B cell (primary cell): ENCODE data around the gene ATG2A. TPM values are rescaled to one million over a fixed set of nuclear protein-coding genes. Genes with fewer than 3 reads are reported as not detected.

Experiments
- ATAC-seq: fragments of 200-7000 bp; cut with Tn5 transposase; one replicate; pipeline ENCODE4 v1.10.0; 2021; ENCODE audit warnings: low read depth, mild to moderate bottlenecking, moderate number of reproducible peaks, moderate library complexity
- CTCF ChIA-PET: fragments of 350-600 bp; sonication (Branson Sonifier 250); formaldehyde crosslinking; loops from one replicate; lab custom pipeline; 2021; ENCODE audit warnings: antibody characterized with exemption, inconsistent platforms; lab: Charles Lee
- POLR2A ChIA-PET: fragments of 350-600 bp; sonication (Branson Sonifier 250); formaldehyde crosslinking; loops from one replicate; lab custom pipeline; 2021; ENCODE audit warnings: antibody characterized with exemption; lab: Charles Lee
- DNase-seq: peaks from one replicate; pipeline ENCODE4 v3.0.0; 2013
- H2AFZ ChIP-seq: 2 replicates; pipeline ENCODE4 v1.6.1; 2012; ENCODE audit warnings: mild to moderate bottlenecking, low read depth, low read length; ENCODE audit not compliant: insufficient read depth, poor library complexity, severe bottlenecking
- H3K27ac ChIP-seq, 2 donors: 1 replicate in 1 of 2; 2 replicates in 1 of 2; pipeline ENCODE4 v1.5.1; 2012 to 2013; ENCODE audit warnings: low read length in 2 of 2, mild to moderate bottlenecking in 2 of 2, moderate library complexity in 1 of 2
- H3K27me3 ChIP-seq, 4 experiments: fragments of 200-600 bp in 1 of 4; sonication (generic) in 1 of 4; replicated peaks in 1 of 4; 1 replicate in 2 of 4; 2 replicates in 2 of 4; pipeline versions ENCODE4 v1.6.1 to v1.7.0; 2013 to 2016; ENCODE audit warnings: low read length in 3 of 4, mild to moderate bottlenecking in 2 of 4, mixed read lengths in 1 of 4, moderate library complexity in 1 of 4; ENCODE audit not compliant: insufficient read depth in 4 of 4, control insufficient read depth in 3 of 4; ENCODE audit errors: control extremely low read depth in 1 of 4
- H3K36me3 ChIP-seq, 2 experiments: replicated peaks in 1 of 2; 1 replicate in 1 of 2; 2 replicates in 1 of 2; pipeline versions ENCODE4 v1.6.1 to v1.7.1; 2013; ENCODE audit warnings: low read length in 1 of 2; ENCODE audit not compliant: insufficient read depth in 2 of 2, control insufficient read depth in 1 of 2; ENCODE audit errors: control extremely low read depth in 1 of 2, extremely low read depth in 1 of 2
- H3K4me1 ChIP-seq, 2 donors: fragments of 200-600 bp in 1 of 2; sonication (generic) in 1 of 2; 1 replicate in 1 of 2; 2 replicates in 1 of 2; pipeline versions ENCODE4 v1.5.1 to v1.6.1; 2013 to 2017; ENCODE audit warnings: low read length in 2 of 2; ENCODE audit not compliant: control insufficient read depth in 2 of 2, insufficient read depth in 2 of 2
- H3K4me2 ChIP-seq: replicated peaks from 2 replicates; pipeline ENCODE3; 2012; ENCODE audit warnings: mild to moderate bottlenecking, low read depth, low read length; ENCODE audit not compliant: poor library complexity, severe bottlenecking
- H3K4me3 ChIP-seq, 5 experiments: fragments of 200-600 bp in 1 of 5; sonication (generic) in 1 of 5; 1 replicate in 3 of 5; 2 replicates in 2 of 5; pipeline versions ENCODE4 v1.5.1 to v1.7.0; 2011 to 2016; ENCODE audit warnings: low read length in 4 of 5, mild to moderate bottlenecking in 4 of 5, low read depth in 2 of 5, control low read depth in 1 of 5, moderate library complexity in 1 of 5; ENCODE audit not compliant: insufficient read depth in 1 of 5; ENCODE audit errors: control extremely low read depth in 1 of 5, extremely low read depth in 1 of 5
- H3K79me2 ChIP-seq: fragments of 200-600 bp; sonication (generic); one replicate; pipeline ENCODE4 v1.6.0; 2016; ENCODE audit warnings: low read length; ENCODE audit not compliant: control insufficient read depth, insufficient read depth
- H3K9ac ChIP-seq: fragments of 200-600 bp; sonication (generic); 2 replicates; pipeline ENCODE4 v1.6.1; 2017; ENCODE audit warnings: mild to moderate bottlenecking, low read length, moderate library complexity
- H3K9me3 ChIP-seq, 3 donors: one replicate each; pipeline versions ENCODE4 v1.6.1 to v1.7.1; 2013; ENCODE audit warnings: low read length in 2 of 3; ENCODE audit not compliant: control insufficient read depth in 2 of 3, insufficient read depth in 1 of 3; ENCODE audit errors: control extremely low read depth in 1 of 3
- H4K20me1 ChIP-seq: 2 replicates; pipeline ENCODE4 v1.6.0; 2012; ENCODE audit warnings: mild to moderate bottlenecking, low read length; ENCODE audit not compliant: insufficient read depth, control insufficient read depth, poor library complexity, severe bottlenecking
- H3K27ac Mint-ChIP-seq: one replicate; pipeline ENCODE4 v1.8.0; 2021; ENCODE audit warnings: mixed read lengths
- H3K27me3 Mint-ChIP-seq: one replicate; pipeline ENCODE4 v1.8.0; 2021; ENCODE audit warnings: mixed read lengths
- H3K4me1 Mint-ChIP-seq: one replicate; pipeline ENCODE4 v1.8.0; 2021; ENCODE audit warnings: mixed read lengths
- H3K4me3 Mint-ChIP-seq: one replicate; pipeline ENCODE4 v1.8.0; 2021; ENCODE audit warnings: mixed read lengths
- H3K9me3 Mint-ChIP-seq: one replicate; pipeline ENCODE4 v1.8.0; 2022; ENCODE audit warnings: mixed read lengths; ENCODE audit not compliant: insufficient read depth
- EZH2 ChIP-seq: IDR thresholded peaks from 2 replicates; pipeline ENCODE4 v1.6.1; 2012; ENCODE audit warnings: borderline replicate concordance, low read depth, mild to moderate bottlenecking, moderate library complexity, low read length; ENCODE audit not compliant: insufficient read depth, poor library complexity, severe bottlenecking
- whole genome bisulfite sequencing: methylation state at CpG from one replicate; pipeline ENCODE4 v1.1.5; 2013; ENCODE audit warnings: missing lambda C conversion rate; ENCODE audit not compliant: insufficient coverage; 5-methylcytosine and 5-hydroxymethylcytosine counted together
- intact Hi-C: fragments of 100-400 bp; cut with micrococcal nuclease; formaldehyde crosslinking; loops from one replicate; pipeline ENCODE4 v1.10.0; 2022
- polyA plus RNA-seq: library from polyadenylated mRNA; depleted of rRNA; stranded (reverse); fragments of >200 nt; gene quantifications from 2 replicates; pipeline ENCODE4 v1.2.3, GENCODE V29; 2012
- total RNA-seq, 2 donors: library from RNA; stranded (reverse); fragments of 120-200 nt in 1 of 2; gene quantifications; 1 replicate in 1 of 2; 2 replicates in 1 of 2; pipeline versions ENCODE4 v1.2.3 to v1.2.4, GENCODE V29; 2013 to 2022
- TF ChIP-seq, protein P1 (sequence below): fragments of 200-600 bp; IDR thresholded peaks from one replicate; pipeline ENCODE4 v1.8.0; 2022; ENCODE audit warnings: antibody characterized with exemption, mild to moderate bottlenecking

Gene ATG2A
- total and polyA plus RNA-seq, 2 donors (not counting 1 experiment from before 2014, with no cell fraction given): 24.3 to 38.6 TPM

DNA sequence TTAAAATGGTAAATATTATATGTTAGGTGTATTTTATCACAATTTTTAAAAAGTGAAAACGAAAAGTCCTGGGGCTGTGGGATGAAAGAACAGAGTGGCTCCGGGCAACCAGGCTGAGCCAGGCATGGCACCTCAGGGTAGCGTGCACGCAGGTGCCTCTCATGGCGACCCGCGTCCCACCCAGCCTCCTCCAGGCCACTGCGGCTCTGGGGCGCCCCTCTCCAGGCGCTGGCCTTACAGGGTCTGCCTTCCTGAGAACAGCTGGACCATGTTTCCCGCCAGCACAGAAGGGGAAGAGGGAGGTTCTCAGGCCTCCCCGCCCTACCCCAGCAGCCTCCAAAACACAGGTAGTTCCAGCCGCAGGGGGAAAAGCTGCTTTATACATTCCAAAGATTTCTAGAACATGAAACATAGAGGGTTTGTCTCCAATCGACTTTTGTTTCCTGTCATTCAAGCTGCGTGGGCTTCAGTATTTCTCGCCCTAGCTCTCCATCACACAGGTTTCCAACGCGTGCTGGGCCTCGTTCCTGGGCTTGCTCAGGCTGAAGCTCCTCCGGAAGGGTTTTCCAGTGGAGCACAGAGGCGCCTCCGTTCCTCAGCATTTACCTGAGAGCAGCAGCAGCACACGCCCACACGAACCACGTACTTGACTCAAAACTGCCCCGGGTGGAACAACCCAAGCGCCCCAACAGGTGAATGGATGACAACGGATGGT is 49.1 kb downstream of the ATG2A start:
- no peak for DNase-seq
- Histone ChIP-seq H3K4me1 (peaks cover 94 to 99% of the 10 kb centered on the region in 2 donors), H3K9ac (no peak overlapping the region), H3K79me2 (peaks cover 100% of the 10 kb centered on the region), H3K9me3 (peaks cover 0 to 5% (median 0%) of the 10 kb centered on the region in 3 donors), H3K4me2 (peak overlapping the region; percentile 60), H2AFZ (no peak overlapping the region), H3K27me3 (no peaks in the 10 kb centered on the region), H3K36me3 (peaks cover 0 to 64% of the 10 kb centered on the region in 2 experiments), H3K27ac (peak overlapping the region in 1 of 2 donors; percentile 37), H4K20me1 (peaks cover 74% of the 10 kb centered on the region), H3K4me3 (no peak overlapping the region)
- Mint-ChIP-seq H3K4me1 (peaks cover 94% of the 10 kb centered on the region), H3K27ac (peak overlapping the region; percentile 66), H3K9me3 (no peaks in the 10 kb centered on the region), H3K4me3 (no peak overlapping the region), H3K27me3 (no peaks in the 10 kb centered on the region)
- 76% methylated on average over 21 of the region's 28 CpGs for WGBS
- intact Hi-C loops: no loop called here
- POLR2A ChIA-PET: interaction anchor here (0.7 to 10.5 kb wide), 5 partner anchors 9 to 627 kb away, joined by 3 to 150 read pairs (median 6); partner anchors contain the start of genes EHD1 and FKBP2
- TF ChIP-seq, protein P1, sequence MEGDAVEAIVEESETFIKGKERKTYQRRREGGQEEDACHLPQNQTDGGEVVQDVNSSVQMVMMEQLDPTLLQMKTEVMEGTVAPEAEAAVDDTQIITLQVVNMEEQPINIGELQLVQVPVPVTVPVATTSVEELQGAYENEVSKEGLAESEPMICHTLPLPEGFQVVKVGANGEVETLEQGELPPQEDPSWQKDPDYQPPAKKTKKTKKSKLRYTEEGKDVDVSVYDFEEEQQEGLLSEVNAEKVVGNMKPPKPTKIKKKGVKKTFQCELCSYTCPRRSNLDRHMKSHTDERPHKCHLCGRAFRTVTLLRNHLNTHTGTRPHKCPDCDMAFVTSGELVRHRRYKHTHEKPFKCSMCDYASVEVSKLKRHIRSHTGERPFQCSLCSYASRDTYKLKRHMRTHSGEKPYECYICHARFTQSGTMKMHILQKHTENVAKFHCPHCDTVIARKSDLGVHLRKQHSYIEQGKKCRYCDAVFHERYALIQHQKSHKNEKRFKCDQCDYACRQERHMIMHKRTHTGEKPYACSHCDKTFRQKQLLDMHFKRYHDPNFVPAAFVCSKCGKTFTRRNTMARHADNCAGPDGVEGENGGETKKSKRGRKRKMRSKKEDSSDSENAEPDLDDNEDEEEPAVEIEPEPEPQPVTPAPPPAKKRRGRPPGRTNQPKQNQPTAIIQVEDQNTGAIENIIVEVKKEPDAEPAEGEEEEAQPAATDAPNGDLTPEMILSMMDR: no peak
- TF ChIP-seq EZH2: no peak
- CTCF ChIA-PET: interaction anchor here (0.6 to 29.2 kb wide), 5 partner anchors 8 to 1078 kb away, joined by 3 to 1254 read pairs (median 19); partner anchors contain the start of genes CDC42BPG and EHD1
- no peak for ATAC-seq

DNA sequence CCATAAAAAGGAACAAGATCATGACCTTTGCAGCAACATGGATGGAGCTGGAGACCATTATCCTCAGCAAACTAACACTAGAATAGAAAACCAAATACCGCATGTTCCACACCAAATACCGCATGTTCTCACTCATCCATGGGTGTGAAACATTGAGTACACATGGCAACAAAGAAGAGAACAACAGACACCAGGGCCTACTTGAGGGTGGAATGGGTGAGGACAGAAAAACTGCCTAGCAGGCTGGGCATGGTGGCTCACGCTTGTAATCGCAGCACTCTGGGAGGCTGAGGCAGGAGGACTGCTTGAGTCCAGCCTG is 50.9 kb downstream of the ATG2A start:
- no peaks in the 10 kb centered on the region for H3K27me3 Mint-ChIP-seq
- peaks cover 100% of the 10 kb centered on the region for H3K79me2 ChIP-seq
- no peaks in the 10 kb centered on the region for H3K9me3 Mint-ChIP-seq
- H3K9ac ChIP-seq: peak overlapping the region; percentile 57
- intact Hi-C loops: no loop called here
- ChIA-PET POLR2A (interaction anchor here (0.7 to 10.5 kb wide), 5 partner anchors 10 to 631 kb away, joined by 3 to 150 read pairs (median 6); partner anchors contain the start of gene EHD1), CTCF (interaction anchor here (16.2 to 29.2 kb wide), 2 partner anchors 16 to 20 kb away, joined by 343 to 1254 read pairs; partner anchors contain the start of genes CDC42BPG and EHD1)
- H3K27ac ChIP-seq: peak overlapping the region; percentile 74 to 87
- peaks cover 0 to 8% (median 0%) of the 10 kb centered on the region in 3 donors for H3K9me3 ChIP-seq
- peak overlapping the region; percentile 73 for H3K4me2 ChIP-seq
- H3K4me1 Mint-ChIP-seq: peaks cover 94% of the 10 kb centered on the region
- peaks cover 0 to 50% of the 10 kb centered on the region in 2 experiments for H3K36me3 ChIP-seq
- peak overlapping the region; percentile 77 for H3K4me3 Mint-ChIP-seq
- no peaks in the 10 kb centered on the region for H3K27me3 ChIP-seq
- peaks cover 94 to 99% of the 10 kb centered on the region in 2 donors for H3K4me1 ChIP-seq
- no peak overlapping the region for H2AFZ ChIP-seq
- H4K20me1 ChIP-seq: peaks cover 62% of the 10 kb centered on the region
- no peak for DNase-seq
- TF ChIP-seq, protein P1: no peak
- TF ChIP-seq EZH2: no peak
- peak overlapping the region; percentile 90 for H3K27ac Mint-ChIP-seq
- WGBS: 80% methylated on average over 1 of the region's 4 CpGs
- H3K4me3 ChIP-seq: peak overlapping the region in 1 of 5 experiments; percentile 40
- no peak for ATAC-seq
